ENCODE results near the gene ZNF79.

ZNF79 gene

GRCh38 chr9:127430415-127430814, 6.2 kb downstream of the ZNF79 start:
- DNase-seq = no peak

- no peak for DNase-seq
These were observed 13.5 kb downstream of the ZNF79 start for GRCh38 chr9:127437497-127438264.

DNA sequence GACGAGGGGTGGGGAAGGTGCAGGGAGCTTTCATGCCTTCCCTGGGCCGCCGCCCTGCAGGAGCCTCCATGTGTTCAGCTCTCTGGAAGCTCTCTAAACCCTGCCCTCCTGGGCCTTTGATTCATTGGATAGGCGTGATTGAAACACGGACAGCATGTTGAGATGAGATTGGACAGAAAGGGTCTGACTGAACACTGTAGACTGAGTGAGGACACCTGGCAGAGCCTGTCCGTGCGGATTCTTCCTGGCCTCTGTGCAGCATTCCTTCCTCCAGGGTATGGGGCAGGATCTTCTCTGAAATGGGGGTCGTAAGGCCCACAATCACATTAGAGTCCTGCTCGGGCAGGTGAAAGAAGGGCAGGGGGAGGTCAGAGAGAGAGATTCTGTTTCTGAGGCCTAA, 14.2 kb downstream of the ZNF79 start:
- no peak for DNase-seq

DNA sequence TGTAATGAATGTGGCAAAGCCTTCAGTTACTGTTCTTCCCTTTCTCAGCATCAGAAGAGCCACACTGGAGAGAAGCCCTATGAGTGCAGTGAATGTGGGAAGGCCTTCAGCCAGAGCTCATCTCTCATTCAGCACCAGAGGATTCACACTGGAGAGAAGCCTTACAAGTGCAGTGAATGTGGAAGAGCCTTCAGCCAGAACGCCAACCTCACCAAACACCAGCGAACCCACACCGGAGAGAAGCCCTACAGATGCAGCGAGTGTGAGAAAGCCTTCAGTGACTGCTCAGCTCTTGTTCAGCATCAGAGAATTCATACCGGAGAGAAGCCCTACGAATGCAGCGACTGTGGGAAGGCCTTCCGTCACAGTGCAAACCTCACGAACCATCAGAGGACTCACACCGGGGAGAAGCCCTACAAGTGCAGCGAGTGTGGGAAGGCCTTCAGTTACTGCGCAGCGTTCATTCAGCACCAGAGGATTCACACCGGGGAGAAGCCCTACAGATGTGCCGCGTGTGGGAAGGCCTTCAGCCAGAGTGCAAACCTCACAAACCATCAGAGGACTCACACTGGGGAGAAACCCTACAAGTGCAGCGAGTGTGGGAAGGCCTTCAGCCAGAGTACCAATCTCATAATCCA, 20.2 kb downstream of the ZNF79 start:
- DNase-seq = no peak

GRCh38 chr9:127444921-127445850, 21.0 kb downstream of the ZNF79 start:
- DNase-seq = no peak

- no peak for DNase-seq
These were observed 21.9 kb downstream of the ZNF79 start for GRCh38 chr9:127445851-127446712.

DNA sequence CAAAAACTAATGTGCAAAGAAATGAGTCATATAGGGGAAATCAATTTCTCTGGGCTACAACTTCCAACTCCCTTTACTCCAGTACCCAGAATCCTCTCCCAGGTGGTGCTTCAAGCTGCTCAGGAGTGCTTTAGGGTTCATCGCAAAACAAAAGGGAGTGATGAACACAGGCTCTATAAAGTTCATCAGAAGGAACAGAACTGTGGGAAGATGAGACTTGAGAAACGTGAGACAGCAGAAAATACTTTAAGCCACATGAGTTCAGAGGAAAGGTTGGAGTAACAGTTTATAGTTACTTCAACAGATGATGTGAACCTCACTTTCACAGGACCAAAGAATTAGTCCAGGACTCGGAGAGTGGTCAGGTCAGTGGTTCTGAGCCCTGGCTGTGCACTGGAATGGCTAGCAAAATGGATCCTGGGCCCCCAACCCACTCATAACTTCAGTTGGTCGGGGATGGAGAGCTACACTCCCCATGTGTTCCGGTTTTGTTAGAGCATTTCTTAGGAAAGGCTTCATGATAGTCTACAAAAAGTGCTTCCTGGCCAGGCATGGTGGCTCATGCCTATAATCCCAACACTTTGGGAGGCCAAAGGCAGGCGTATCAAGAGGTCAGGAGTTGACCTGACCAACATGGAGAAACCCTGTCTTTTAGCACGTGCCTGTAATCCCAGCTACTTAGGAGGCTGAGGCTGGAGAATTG, 22.7 kb downstream of the ZNF79 start:
- DNase-seq = no peak

DNA sequence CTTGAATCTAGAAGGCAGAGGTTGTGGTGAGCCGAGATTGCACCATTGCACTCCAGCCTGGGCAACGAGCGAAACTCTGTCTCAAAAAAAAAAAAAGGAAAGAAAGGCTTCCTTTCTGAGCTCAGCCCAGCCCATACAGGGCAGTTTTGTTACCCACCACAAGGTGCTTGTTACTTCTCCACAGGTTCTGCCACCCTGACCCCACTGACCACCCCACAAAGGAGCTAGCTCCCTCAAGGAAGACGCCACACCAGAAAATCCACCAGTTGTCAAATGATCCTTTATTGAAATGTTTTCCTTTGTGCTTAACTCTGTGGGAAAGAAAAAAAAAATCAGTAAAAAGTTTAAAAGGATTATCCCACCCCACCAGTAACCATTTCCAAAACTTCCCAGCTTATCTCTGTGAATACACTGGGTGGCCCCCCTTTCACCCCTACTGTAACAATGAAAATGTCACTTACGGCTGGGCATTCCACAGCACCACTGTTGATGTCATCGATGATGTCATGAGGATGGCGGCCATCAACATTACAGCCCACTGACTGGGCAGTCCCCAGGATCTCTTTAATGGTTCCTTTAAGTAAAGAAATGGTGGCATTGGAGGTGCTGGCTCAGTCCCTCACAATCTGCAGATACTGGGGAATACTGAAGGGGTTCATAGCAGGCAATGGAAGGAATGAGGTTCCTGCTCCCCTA, 23.4 kb downstream of the ZNF79 start:
- DNase-seq = no peak

GRCh38 chr9:127448112-127448805, 24.1 kb downstream of the ZNF79 start:
- no peak for DNase-seq

GRCh38 chr9:127449332-127449966, 25.3 kb downstream of the ZNF79 start:
- no peak for DNase-seq

GRCh38 chr9:127450243-127450760, 26.1 kb downstream of the ZNF79 start:
- DNase-seq = no peak

DNA sequence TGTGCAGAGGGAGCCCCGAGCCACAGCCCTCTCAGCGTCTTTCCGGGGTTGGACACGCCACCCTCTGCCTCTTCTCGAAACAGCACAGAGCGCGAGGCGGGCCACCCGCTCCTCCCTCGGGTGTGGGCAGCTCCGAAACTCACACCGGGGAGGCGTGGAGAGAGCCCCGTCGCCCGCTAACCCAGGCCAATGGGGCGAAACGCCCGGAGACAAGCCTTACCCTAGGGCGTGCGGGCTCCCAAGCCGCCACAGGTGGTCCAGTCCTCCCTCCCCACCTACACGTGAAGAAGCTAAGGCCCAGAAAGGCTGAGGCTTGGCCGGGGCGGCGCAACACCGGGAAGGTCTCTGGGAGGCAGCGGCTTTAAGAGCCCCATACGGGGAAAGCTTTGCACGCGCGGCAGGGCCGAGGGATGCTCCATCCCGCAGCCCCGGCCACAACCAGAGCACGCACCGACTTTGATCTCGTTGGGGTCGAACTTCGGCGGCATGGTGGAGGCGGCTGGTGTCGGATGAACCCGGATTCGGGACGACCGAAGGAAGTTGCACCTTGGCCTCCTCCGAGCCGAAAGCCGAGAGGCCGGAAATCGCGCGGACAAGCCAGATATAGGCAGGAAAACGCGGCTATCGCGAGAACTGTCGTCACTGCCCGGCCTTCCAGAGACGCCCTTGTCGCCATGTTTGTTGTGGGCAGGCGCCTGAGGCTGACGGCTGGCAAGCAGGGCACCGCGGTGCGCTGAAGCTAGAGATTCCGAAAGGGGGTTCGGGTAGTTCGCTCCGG, 26.8 kb downstream of the ZNF79 start, which contains the start of the genes LRSAM1 and RPL12:
TSS of gene LRSAM1 (plus strand) at position 681 of the 778 bp plus-strand sequence. CDS start 3,018 bp downstream, outside the sequence.
TSS of gene RPL12 (minus strand) at position 577 of the 778 bp plus-strand sequence. CDS start at position 488, 89 bp downstream.
- peak; percentile 82 for DNase-seq

DNA sequence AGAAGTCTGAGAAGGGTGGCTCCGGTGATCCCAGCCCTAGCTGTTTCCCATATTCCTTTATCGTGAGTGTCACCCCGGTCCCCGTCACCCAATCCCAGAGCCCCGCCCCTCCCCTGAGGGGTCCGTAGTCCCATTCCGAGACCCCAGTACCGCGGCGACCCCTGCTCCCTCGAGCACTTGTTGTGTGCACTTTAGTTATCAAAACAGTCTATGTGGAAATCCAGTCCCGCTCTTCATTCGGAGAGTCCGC, 27.4 kb downstream of the ZNF79 start:
- no peak for DNase-seq

- DNase-seq = peak; percentile 72
These were observed 27.9 kb downstream of the ZNF79 start for GRCh38 chr9:127451858-127452656.

DNA sequence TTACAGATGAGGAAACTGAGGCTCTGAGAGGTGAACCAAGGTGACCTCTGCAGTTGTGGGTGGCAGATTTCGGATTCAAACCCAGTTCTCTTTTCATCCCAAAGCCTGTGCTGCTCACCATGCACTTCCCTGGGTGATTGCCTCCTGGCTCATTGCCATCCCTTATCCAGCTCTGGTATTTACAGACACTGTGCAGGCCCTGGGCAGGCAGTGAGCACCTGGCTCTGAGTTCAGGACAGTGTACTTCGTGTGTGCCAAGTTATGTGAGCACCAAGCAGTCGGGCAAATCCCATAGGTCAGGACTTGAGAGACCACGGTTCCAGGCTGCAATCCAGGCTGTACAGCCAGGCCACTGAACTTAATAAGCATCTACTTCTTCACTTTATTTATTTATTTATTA, 28.5 kb downstream of the ZNF79 start:
- DNase-seq = no peak

DNA sequence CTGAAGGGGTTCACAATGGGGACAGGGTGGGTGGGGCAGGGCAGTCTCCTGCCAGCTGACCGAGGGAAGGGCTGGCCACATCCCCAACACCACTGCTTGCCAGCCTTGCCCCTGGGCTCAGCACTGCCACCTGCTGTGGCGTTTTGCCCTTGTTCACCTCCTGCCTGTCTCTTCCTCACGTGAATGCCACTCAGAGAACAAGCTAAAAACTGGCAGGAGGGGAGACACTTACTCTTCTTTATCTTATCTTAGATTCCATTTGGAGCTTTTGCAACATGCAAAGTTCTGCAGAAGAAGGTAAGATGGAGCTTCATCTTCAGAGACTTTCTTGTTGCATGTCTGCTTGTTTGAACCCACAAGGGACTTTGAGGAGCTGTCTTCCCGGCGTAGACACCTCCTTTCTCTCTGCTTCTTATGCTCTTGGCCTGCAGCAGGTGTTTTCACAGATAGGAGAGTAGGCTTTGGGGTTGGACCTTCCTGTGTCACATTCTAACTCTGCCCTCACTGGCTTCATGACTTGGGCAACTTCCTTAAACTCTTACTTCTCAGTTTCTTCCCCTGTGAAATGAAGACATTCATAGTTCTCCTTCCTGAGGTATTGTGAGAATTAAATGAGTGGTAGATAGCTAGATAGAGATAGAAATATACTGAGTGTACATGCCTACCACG, 31.3 kb downstream of the ZNF79 start:
- peak; percentile 56 for DNase-seq

- no peak for DNase-seq
These were observed 33.2 kb downstream of the ZNF79 start for GRCh38 chr9:127457191-127457878.

Measured in KG1 (cell line).